T-helper 17 cell (primary cell): Measurements from ENCODE around the gene SCP2. TPM values are rescaled to one million over a fixed set of nuclear protein-coding genes. Genes with fewer than 3 reads are reported as not detected.

Source experiments
- ATAC-seq: fragments of 150-1000 bp; cut with Tn5 transposase; 2 replicates; pipeline ENCODE4 v1.10.0; 2021; ENCODE audit warnings: mild to moderate bottlenecking, moderate library complexity
- DNase-seq, 3 donors: peaks; one replicate each; pipeline versions ENCODE4 v3.0.0 to v3.0.0-alpha.2; 2020 to 2021
- H3K9me3 ChIP-seq: one replicate; pipeline ENCODE4 v1.7.0; 2013; ENCODE audit warnings: low read length, mild to moderate bottlenecking; ENCODE audit not compliant: control insufficient read depth, poor library complexity, severe bottlenecking
- H3K27ac Mint-ChIP-seq: one replicate; pipeline ENCODE4 v1.8.0; 2022; ENCODE audit warnings: mild to moderate bottlenecking, moderate library complexity, mixed read lengths
- H3K27me3 Mint-ChIP-seq: one replicate; pipeline ENCODE4 v1.8.0; 2022; ENCODE audit warnings: mixed read lengths
- H3K36me3 Mint-ChIP-seq: one replicate; pipeline ENCODE4 v1.8.0; 2022; ENCODE audit warnings: low read depth, mixed read lengths
- H3K4me1 Mint-ChIP-seq: one replicate; pipeline ENCODE4 v1.8.0; 2022; ENCODE audit warnings: mild to moderate bottlenecking, mixed read lengths
- H3K4me3 Mint-ChIP-seq: one replicate; pipeline ENCODE4 v1.8.0; 2022; ENCODE audit warnings: mild to moderate bottlenecking, moderate library complexity, mixed read lengths
- total RNA-seq, 4 donors: library from RNA in 2 of 4; stranded (reverse) in 2 of 4; gene quantifications; one replicate each; pipeline ENCODE4 v1.2.3 and lab custom pipeline; 2022 to 2026

The SCP2 gene
- total RNA-seq, 2 donors from 2014 or later = 55.2 to 60.6 TPM

DNA sequence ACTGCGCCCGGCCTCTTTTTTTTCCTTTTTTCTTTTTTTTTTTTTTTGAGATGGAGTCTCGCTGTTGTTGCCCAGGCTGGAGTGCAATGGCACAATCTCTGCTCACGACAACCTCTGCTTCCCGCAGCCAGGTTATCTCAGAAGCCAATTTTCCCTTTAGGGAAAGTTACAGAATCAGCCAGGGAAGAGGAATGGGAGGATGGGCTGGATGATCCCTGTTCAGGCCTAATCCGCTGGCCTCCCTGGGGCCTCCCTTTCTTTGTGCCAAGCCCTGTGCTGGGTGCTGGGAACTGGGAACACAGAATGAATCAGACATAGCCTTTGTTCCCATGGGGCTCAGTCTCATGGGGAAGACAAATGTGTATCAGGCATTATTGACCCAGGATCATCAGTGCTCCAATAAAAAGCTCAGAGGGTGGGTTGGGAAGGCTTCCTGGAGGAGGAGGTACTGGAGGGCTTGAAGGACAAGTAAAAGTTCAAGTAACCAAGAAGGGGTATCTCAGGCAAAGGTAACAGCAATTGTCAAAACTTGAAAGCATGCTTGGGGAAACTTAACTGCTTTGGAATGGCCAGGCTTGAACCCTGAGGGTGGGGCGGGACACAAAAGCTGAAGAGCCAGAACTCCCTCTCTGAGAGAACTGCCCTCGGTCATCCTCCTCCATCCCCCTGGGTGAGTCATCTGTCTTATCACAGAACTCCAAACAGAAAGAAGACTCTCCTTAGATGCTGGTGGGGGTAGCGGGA, 19.8 kb upstream of the SCP2 start:
- ATAC-seq (no peak), DNase-seq (no peak)
- H3K4me1 Mint-ChIP-seq = peaks cover 4% of the 10 kb centered on the region

GRCh38 chr1:52907812-52908153, 19.3 kb upstream of the SCP2 start:
- Mint-ChIP-seq H3K36me3 (no peaks in the 10 kb centered on the region), H3K4me3 (no peak overlapping the region), H3K27ac (no peak overlapping the region), H3K27me3 (no peaks in the 10 kb centered on the region), H3K4me1 (peaks cover 4% of the 10 kb centered on the region)
- H3K9me3 ChIP-seq = no peaks in the 10 kb centered on the region
- DNase-seq (no peak), ATAC-seq (no peak)

More for the DNA sequence above, 19.8 kb upstream of the SCP2 start:
- no peaks in the 10 kb centered on the region for H3K36me3 Mint-ChIP-seq
- H3K4me3 Mint-ChIP-seq = no peak overlapping the region
- no peak overlapping the region for H3K27ac Mint-ChIP-seq
- no peaks in the 10 kb centered on the region for H3K27me3 Mint-ChIP-seq
- no peaks in the 10 kb centered on the region for H3K9me3 ChIP-seq

DNA sequence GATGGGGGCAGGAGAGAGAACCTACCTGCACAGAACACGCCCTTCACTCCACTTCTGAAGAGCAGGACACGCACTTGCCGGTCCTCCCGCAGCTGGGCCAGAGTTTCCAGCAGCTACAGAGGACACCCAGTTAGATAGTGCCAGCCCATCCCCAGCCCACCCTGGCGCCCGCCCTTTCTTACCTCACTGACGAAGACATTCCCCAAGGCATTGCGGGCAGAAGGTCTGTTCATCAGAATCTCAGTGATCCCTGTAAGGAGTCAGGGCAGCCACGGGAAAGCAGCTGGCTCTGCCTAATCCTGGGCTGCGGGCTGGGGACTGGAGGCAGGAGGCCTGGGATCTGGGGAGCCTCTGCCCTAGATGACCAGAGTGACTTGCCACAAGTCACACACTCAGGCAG, 15.5 kb upstream of the SCP2 start:
- Mint-ChIP-seq H3K27me3 (no peaks in the 10 kb centered on the region), H3K4me3 (no peak overlapping the region), H3K27ac (no peak overlapping the region), H3K36me3 (peaks cover 2% of the 10 kb centered on the region), H3K4me1 (peaks cover 13% of the 10 kb centered on the region)
- ATAC-seq (no peak), DNase-seq (no peak)
- no peaks in the 10 kb centered on the region for H3K9me3 ChIP-seq

GRCh38 chr1:52913014-52913413, 14.1 kb upstream of the SCP2 start:
- H3K9me3 ChIP-seq = no peaks in the 10 kb centered on the region
- Mint-ChIP-seq H3K36me3 (peaks cover 2% of the 10 kb centered on the region), H3K27ac (peak overlapping the region; percentile 84), H3K4me3 (no peak overlapping the region), H3K4me1 (peaks cover 14% of the 10 kb centered on the region), H3K27me3 (no peaks in the 10 kb centered on the region)
- DNase-seq = no peak
- no peak for ATAC-seq

DNA sequence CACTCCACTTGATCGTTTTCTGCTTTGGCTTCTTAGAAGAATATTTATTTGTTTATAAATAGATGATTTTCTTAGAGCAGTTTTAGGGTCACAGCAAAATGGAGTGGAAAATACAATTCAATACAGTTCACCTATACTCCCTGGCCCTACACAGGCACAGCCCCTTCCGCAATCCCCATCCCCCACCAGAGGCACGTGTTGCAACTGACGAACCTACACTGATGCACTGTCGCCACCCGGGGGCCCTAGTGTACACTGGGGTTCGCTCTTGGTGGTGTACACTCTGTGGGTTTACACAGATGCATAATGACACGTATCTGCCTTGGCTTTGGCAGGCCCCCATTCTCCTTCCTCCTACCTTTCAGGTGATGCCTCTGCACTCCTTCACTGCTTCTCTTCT, 13.5 kb upstream of the SCP2 start:
- ATAC-seq = no peak
- peak overlapping the region; percentile 84 for H3K27ac Mint-ChIP-seq

DNA sequence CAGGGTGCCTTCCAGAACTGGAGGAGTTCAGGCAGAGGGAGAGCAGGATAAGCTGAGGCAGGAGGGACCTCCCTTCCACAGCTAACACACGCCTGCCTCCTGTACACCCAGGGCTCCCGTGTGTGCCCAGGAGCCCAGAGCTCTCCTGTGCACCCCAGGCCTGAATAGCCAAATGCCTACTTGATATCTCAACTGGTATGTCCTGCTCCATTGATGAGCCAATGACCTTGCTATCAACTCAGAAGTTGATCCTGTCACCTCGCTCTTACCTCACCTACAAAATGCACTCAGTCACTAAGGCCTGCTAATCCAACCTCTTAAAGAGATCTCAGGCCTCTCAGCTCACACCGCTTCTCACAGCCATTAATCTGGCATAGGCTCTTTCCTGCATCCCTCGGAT, 12.6 kb upstream of the SCP2 start:
- no peaks in the 10 kb centered on the region for H3K9me3 ChIP-seq
- Mint-ChIP-seq H3K4me3 (no peak overlapping the region), H3K27me3 (no peaks in the 10 kb centered on the region), H3K4me1 (peaks cover 20% of the 10 kb centered on the region), H3K27ac (no peak overlapping the region), H3K36me3 (peaks cover 2% of the 10 kb centered on the region)
- no peak for DNase-seq
- no peak for ATAC-seq

More for the DNA sequence above, 13.5 kb upstream of the SCP2 start:
- Mint-ChIP-seq H3K4me3 (no peak overlapping the region), H3K27me3 (no peaks in the 10 kb centered on the region), H3K36me3 (peaks cover 2% of the 10 kb centered on the region), H3K4me1 (peaks cover 14% of the 10 kb centered on the region)
- no peaks in the 10 kb centered on the region for H3K9me3 ChIP-seq
- DNase-seq = no peak

- H3K27me3 Mint-ChIP-seq = no peaks in the 10 kb centered on the region
- peaks cover 29% of the 10 kb centered on the region for H3K4me1 Mint-ChIP-seq
- ATAC-seq (no peak), DNase-seq (no peak)
- H3K4me3 Mint-ChIP-seq = no peak overlapping the region
- H3K9me3 ChIP-seq = no peaks in the 10 kb centered on the region
- H3K27ac Mint-ChIP-seq = no peak overlapping the region
- H3K36me3 Mint-ChIP-seq = peaks cover 2% of the 10 kb centered on the region
Measured at GRCh38 chr1:52915211-52915854, 11.7 kb upstream of the SCP2 start.

DNA sequence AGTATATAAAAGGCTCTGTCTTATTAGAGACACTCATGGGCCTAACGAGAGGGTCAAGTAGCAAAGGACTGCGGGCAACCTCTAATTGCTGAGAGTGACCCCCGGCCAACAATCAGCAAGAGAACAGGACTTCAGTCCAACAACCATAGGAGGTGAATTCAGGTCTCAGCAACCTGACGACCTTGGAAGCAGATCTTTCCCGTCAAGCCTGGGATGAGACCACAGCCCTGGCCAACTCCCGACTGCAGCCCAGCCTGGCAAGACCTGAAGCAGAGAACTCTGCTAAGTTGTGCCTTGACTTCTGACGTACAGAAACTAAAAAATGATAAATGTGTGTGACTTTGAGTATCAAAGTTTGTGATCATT, 11.2 kb upstream of the SCP2 start:
- Mint-ChIP-seq H3K36me3 (peaks cover 2% of the 10 kb centered on the region), H3K27ac (peak overlapping the region; percentile 51), H3K4me1 (peaks cover 32% of the 10 kb centered on the region), H3K27me3 (no peaks in the 10 kb centered on the region), H3K4me3 (no peak overlapping the region)
- H3K9me3 ChIP-seq = no peaks in the 10 kb centered on the region
- DNase-seq (no peak), ATAC-seq (no peak)

DNA sequence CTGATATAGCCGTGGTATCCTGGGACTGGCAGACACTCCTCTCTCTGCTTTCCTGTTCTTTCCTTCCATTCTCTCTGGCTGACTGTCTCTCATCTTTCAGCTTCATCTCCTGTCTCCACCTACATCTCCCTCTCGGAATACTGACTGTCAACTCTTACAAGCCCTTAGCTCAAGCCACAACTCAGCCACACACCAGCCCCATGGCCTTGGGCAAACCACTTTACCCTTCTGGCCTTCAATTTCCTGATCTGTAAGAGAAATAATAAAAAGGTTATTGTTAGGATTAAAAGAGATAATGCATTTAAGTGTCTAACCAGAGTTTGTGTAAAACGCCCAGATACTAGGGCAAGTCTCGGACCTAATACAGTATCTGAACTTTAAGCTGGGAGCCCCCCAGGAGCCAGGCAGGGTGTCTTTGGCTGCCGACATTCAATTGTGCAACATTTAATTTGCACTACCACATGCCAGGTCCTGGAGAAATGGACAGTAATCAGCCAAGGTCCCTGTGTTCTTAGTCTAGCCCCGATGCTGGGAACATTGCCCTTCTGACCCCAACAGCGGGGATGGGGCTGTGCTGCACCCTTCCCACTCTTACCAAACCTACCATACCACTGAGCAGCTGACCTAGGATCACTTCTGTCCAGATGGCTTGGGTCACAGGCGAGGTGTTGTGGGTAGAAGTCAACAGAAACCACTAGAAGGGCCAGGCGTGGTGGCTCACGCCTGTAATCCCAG, 10.7 kb upstream of the SCP2 start:
- H3K4me3 Mint-ChIP-seq = no peak overlapping the region
- no peaks in the 10 kb centered on the region for H3K9me3 ChIP-seq
- H3K36me3 Mint-ChIP-seq = peaks cover 2% of the 10 kb centered on the region
- no peaks in the 10 kb centered on the region for H3K27me3 Mint-ChIP-seq
- peaks cover 32% of the 10 kb centered on the region for H3K4me1 Mint-ChIP-seq
- DNase-seq (no peak), ATAC-seq (no peak)
- peak overlapping the region; percentile 51 for H3K27ac Mint-ChIP-seq

GRCh38 chr1:52917156-52917555, 9.9 kb upstream of the SCP2 start:
- no peak overlapping the region for H3K4me3 Mint-ChIP-seq
- DNase-seq = no peak
- no peaks in the 10 kb centered on the region for H3K27me3 Mint-ChIP-seq
- no peak for ATAC-seq
- peaks cover 34% of the 10 kb centered on the region for H3K4me1 Mint-ChIP-seq
- peak overlapping the region; percentile 49 for H3K27ac Mint-ChIP-seq
- H3K9me3 ChIP-seq = no peaks in the 10 kb centered on the region
- H3K36me3 Mint-ChIP-seq = peaks cover 2% of the 10 kb centered on the region

- no peak for DNase-seq
- Mint-ChIP-seq H3K36me3 (peaks cover 2% of the 10 kb centered on the region), H3K27me3 (no peaks in the 10 kb centered on the region), H3K27ac (peak overlapping the region; percentile 49), H3K4me1 (peaks cover 35% of the 10 kb centered on the region), H3K4me3 (no peak overlapping the region)
- no peak for ATAC-seq
- no peaks in the 10 kb centered on the region for H3K9me3 ChIP-seq
Measured at GRCh38 chr1:52917581-52917980, 9.5 kb upstream of the SCP2 start.

GRCh38 chr1:52918201-52918600, 8.9 kb upstream of the SCP2 start:
- Mint-ChIP-seq H3K36me3 (peaks cover 2% of the 10 kb centered on the region), H3K27ac (no peak overlapping the region)
- ATAC-seq = no peak

GRCh38 chr1:52919051-52919722, 7.9 kb upstream of the SCP2 start:
- no peaks in the 10 kb centered on the region for H3K9me3 ChIP-seq
- no peaks in the 10 kb centered on the region for H3K27me3 Mint-ChIP-seq
- DNase-seq (no peak), ATAC-seq (peak; percentile 47)
- peaks cover 36% of the 10 kb centered on the region for H3K4me1 Mint-ChIP-seq
- H3K36me3 Mint-ChIP-seq = peaks cover 2% of the 10 kb centered on the region
- no peak overlapping the region for H3K4me3 Mint-ChIP-seq
- H3K27ac Mint-ChIP-seq = peak overlapping the region; percentile 69

More at GRCh38 chr1:52918201-52918600, 8.9 kb upstream of the SCP2 start:
- no peaks in the 10 kb centered on the region for H3K27me3 Mint-ChIP-seq
- H3K4me1 Mint-ChIP-seq = peaks cover 36% of the 10 kb centered on the region
- DNase-seq = no peak
- H3K9me3 ChIP-seq = no peaks in the 10 kb centered on the region
- no peak overlapping the region for H3K4me3 Mint-ChIP-seq
